GM06990 (cell line): ENCODE results near the gene SERPINA12.
A peak's percentile ranks its signal among the peaks of the same experiment; 100 is the strongest.

Experiments used
- DNase-seq: peaks from one replicate; pipeline ENCODE4 v3.0.0-alpha.2; 2011; ENCODE audit not compliant: insufficient read length; ENCODE audit errors: extremely low read depth
- H3K27me3 ChIP-seq: replicated peaks from 2 replicates; pipeline ENCODE4 v1.6.0; 2011; ENCODE audit warnings: low read length; ENCODE audit not compliant: control insufficient read depth, insufficient read depth
- H3K36me3 ChIP-seq: 2 replicates; pipeline ENCODE4 v1.5.1; 2011; ENCODE audit warnings: low read length; ENCODE audit not compliant: control insufficient read depth, insufficient read depth
- H3K4me3 ChIP-seq: replicated peaks from 2 replicates; pipeline ENCODE4 v1.5.1; 2011; ENCODE audit warnings: low read depth, mild to moderate bottlenecking, control low read depth, low read length
- CTCF ChIP-seq: IDR thresholded peaks from 2 replicates; pipeline ENCODE4 v1.5.1; 2011; ENCODE audit warnings: low read length, control low read depth, mild to moderate bottlenecking, inconsistent platforms; ENCODE audit not compliant: insufficient read depth, poor library complexity, severe bottlenecking

The SERPINA12 gene

GRCh38 chr14:94532447-94532846 lies 23.2 kb upstream of the SERPINA12 start:
- Histone ChIP-seq H3K27me3 (no peaks in the 10 kb centered on the region), H3K4me3 (no peak overlapping the region), H3K36me3 (no peaks in the 10 kb centered on the region)
- peak; percentile 31 for DNase-seq
- no peak for TF ChIP-seq CTCF

GRCh38 chr14:94531187-94531586 lies 21.9 kb upstream of the SERPINA12 start:
- DNase-seq = no peak
- no peak for TF ChIP-seq CTCF
- Histone ChIP-seq H3K27me3 (no peaks in the 10 kb centered on the region), H3K4me3 (no peak overlapping the region), H3K36me3 (no peaks in the 10 kb centered on the region)

GRCh38 chr14:94524093-94524492 lies 14.8 kb upstream of the SERPINA12 start:
- Histone ChIP-seq H3K36me3 (no peaks in the 10 kb centered on the region), H3K27me3 (no peaks in the 10 kb centered on the region), H3K4me3 (no peak overlapping the region)
- TF ChIP-seq CTCF = no peak
- no peak for DNase-seq

GRCh38 chr14:94523265-94523664 lies 14.0 kb upstream of the SERPINA12 start:
- no peak overlapping the region for H3K4me3 ChIP-seq
- TF ChIP-seq CTCF = no peak
- H3K36me3 ChIP-seq = no peaks in the 10 kb centered on the region
- no peaks in the 10 kb centered on the region for H3K27me3 ChIP-seq
- no peak for DNase-seq

- no peaks in the 10 kb centered on the region for H3K36me3 ChIP-seq
- no peak overlapping the region for H3K4me3 ChIP-seq
- no peak for TF ChIP-seq CTCF
- H3K27me3 ChIP-seq = no peaks in the 10 kb centered on the region
- DNase-seq = no peak
Observed at GRCh38 chr14:94522115-94522724, 13.0 kb upstream of the SERPINA12 start.
